GOT3 (cell line): ENCODE measurements around the gene RNLS.
"Not testable (repeated sequence)": the region's sequence is repeated elsewhere in the genome, so short reads cannot be mapped to it uniquely, and the experiment has no call there.

Source experiments
- DNase-seq: peaks from one replicate; lab custom pipeline; 2025; ENCODE audit warnings: mixed read lengths; lab: John Stamatoyannopoulos, UW

Gene RNLS

GRCh38 chr10:88343761-88344484 is 239.2 kb downstream of the RNLS start:
- no peak for DNase-seq

- no peak for DNase-seq
These were observed 240.3 kb downstream of the RNLS start for GRCh38 chr10:88342733-88343310.

- DNase-seq: no peak
These were observed 246.0 kb downstream of the RNLS start for GRCh38 chr10:88337134-88337533.

- DNase-seq: no peak
These were observed 246.8 kb downstream of the RNLS start for GRCh38 chr10:88336334-88336733.

- no peak for DNase-seq
These were observed 249.9 kb downstream of the RNLS start for GRCh38 chr10:88333248-88333630.

GRCh38 chr10:88332503-88333247 is 250.4 kb downstream of the RNLS start:
- DNase-seq: no peak

- no peak for DNase-seq
These were observed 252.9 kb downstream of the RNLS start for GRCh38 chr10:88330174-88330573.

GRCh38 chr10:88322324-88323063 is 260.6 kb downstream of the RNLS start:
- no peak for DNase-seq

GRCh38 chr10:88319960-88320517 is 263.1 kb downstream of the RNLS start:
- no peak for DNase-seq

GRCh38 chr10:88318803-88319202 is 264.3 kb downstream of the RNLS start:
- no peak for DNase-seq

GRCh38 chr10:88317099-88317498 is 266.0 kb downstream of the RNLS start:
- DNase-seq: no peak

GRCh38 chr10:88316292-88316861 is 266.7 kb downstream of the RNLS start:
- DNase-seq: no peak

- DNase-seq: no peak
These were observed 267.4 kb downstream of the RNLS start for GRCh38 chr10:88315755-88316154.

- DNase-seq: no peak
These were observed 268.8 kb downstream of the RNLS start for GRCh38 chr10:88314362-88314761.

GRCh38 chr10:88313878-88314277 is 269.2 kb downstream of the RNLS start:
- no peak for DNase-seq

- DNase-seq: no peak
These were observed 270.3 kb downstream of the RNLS start for GRCh38 chr10:88312855-88313254.

- DNase-seq: no peak
These were observed 271.9 kb downstream of the RNLS start for GRCh38 chr10:88311264-88311663.

GRCh38 chr10:88309365-88309764 is 273.8 kb downstream of the RNLS start:
- DNase-seq: no peak

GRCh38 chr10:88308361-88308760 is 274.8 kb downstream of the RNLS start:
- DNase-seq: not testable (repeated sequence)

- DNase-seq: no peak
These were observed 283.3 kb downstream of the RNLS start for GRCh38 chr10:88299787-88300186.

- DNase-seq: no peak
These were observed 286.0 kb downstream of the RNLS start for GRCh38 chr10:88297103-88297502.
